Endodermal cell (in vitro differentiated cells): ENCODE data around the gene CFAP70. TPM values are rescaled to one million over a fixed set of nuclear protein-coding genes. Genes with fewer than 3 reads are reported as not detected.

Experiments
- DNase-seq: peaks from one replicate; pipeline ENCODE4 v3.0.0-alpha.2; 2017
- H3K27ac ChIP-seq: 2 replicates; pipeline ENCODE4 v1.5.1; 2013; ENCODE audit warnings: mild to moderate bottlenecking, low read depth, low read length, moderate library complexity
- H3K27me3 ChIP-seq: 2 replicates; pipeline ENCODE4 v1.6.1; 2013; ENCODE audit warnings: mild to moderate bottlenecking, low read length, moderate library complexity; ENCODE audit not compliant: insufficient read depth, control insufficient read depth, poor library complexity, severe bottlenecking
- H3K36me3 ChIP-seq: 2 replicates; pipeline ENCODE4 v1.7.0; 2013; ENCODE audit warnings: mild to moderate bottlenecking, low read length, moderate library complexity; ENCODE audit not compliant: control insufficient read depth, insufficient read depth
- H3K4me1 ChIP-seq: one replicate; pipeline ENCODE4 v1.7.0; 2013; ENCODE audit warnings: low read length; ENCODE audit not compliant: control insufficient read depth, insufficient read depth
- H3K4me3 ChIP-seq: 2 replicates; pipeline ENCODE4 v1.5.1; 2013; ENCODE audit warnings: mild to moderate bottlenecking, low read length, moderate library complexity
- H3K9ac ChIP-seq: 2 replicates; pipeline ENCODE4 v1.6.1; 2013; ENCODE audit warnings: mild to moderate bottlenecking, low read length, moderate library complexity; ENCODE audit not compliant: poor library complexity, severe bottlenecking; ENCODE audit errors: extremely low read depth
- H3K9me3 ChIP-seq: 2 replicates; pipeline ENCODE4 v1.6.1; 2013; ENCODE audit warnings: mild to moderate bottlenecking, low read length, moderate library complexity; ENCODE audit not compliant: control insufficient read depth
- H3K27ac Mint-ChIP-seq: 2 replicates; pipeline ENCODE4 v1.8.0; 2020; ENCODE audit warnings: mixed read lengths
- H3K27me3 Mint-ChIP-seq: 2 replicates; pipeline ENCODE4 v1.8.0; 2021; ENCODE audit warnings: mild to moderate bottlenecking, mixed read lengths; ENCODE audit not compliant: insufficient read depth
- H3K36me3 Mint-ChIP-seq: 2 replicates; pipeline ENCODE4 v1.8.0; 2020; ENCODE audit warnings: low read depth, mixed read lengths
- H3K4me1 Mint-ChIP-seq: 2 replicates; pipeline ENCODE4 v1.8.0; 2020; ENCODE audit warnings: mixed read lengths
- H3K4me3 Mint-ChIP-seq: 2 replicates; pipeline ENCODE4 v1.8.0; 2020; ENCODE audit warnings: mild to moderate bottlenecking, moderate library complexity, mixed read lengths
- H3K9me3 Mint-ChIP-seq: 2 replicates; pipeline ENCODE4 v1.8.0; 2020; ENCODE audit warnings: mild to moderate bottlenecking, mixed read lengths
- WGBS, 2 experiments: methylation state at CpG; one replicate each; pipeline versions ENCODE4 v1.1.5 to v1.1.7; 2013; ENCODE audit warnings: missing lambda C conversion rate in 2 of 2, mixed read lengths in 1 of 2; ENCODE audit not compliant: insufficient coverage in 1 of 2, insufficient read length in 1 of 2; 5-methylcytosine and 5-hydroxymethylcytosine counted together
- total RNA-seq, 2 donors: library from RNA; stranded (reverse); fragmentation: NEBNext Ultra II Directional in 1 of 2; extraction: Animal tissue kit (Norgen Biotek cat#: 25700) in 1 of 2; gene quantifications; 2 replicates in 1 of 2; 3 replicates in 1 of 2; pipeline ENCODE4 v1.2.1, GENCODE V29; 2021
- TF ChIP-seq, protein P1 (sequence below): fragments of 200-600 bp; sonication (generic); conservative IDR thresholded peaks from 2 replicates; pipeline ENCODE4 v1.5.0; 2021; ENCODE audit warnings: antibody characterized with exemption, mild to moderate bottlenecking

Gene CFAP70
- total RNA-seq, 2 donors from 2014 or later = 0.58 to 0.77 TPM

- peak overlapping the region; percentile 97 for H3K27ac Mint-ChIP-seq
Measured at GRCh38 chr10:73247509-73248258, 111.0 kb downstream of the CFAP70 start.

DNA sequence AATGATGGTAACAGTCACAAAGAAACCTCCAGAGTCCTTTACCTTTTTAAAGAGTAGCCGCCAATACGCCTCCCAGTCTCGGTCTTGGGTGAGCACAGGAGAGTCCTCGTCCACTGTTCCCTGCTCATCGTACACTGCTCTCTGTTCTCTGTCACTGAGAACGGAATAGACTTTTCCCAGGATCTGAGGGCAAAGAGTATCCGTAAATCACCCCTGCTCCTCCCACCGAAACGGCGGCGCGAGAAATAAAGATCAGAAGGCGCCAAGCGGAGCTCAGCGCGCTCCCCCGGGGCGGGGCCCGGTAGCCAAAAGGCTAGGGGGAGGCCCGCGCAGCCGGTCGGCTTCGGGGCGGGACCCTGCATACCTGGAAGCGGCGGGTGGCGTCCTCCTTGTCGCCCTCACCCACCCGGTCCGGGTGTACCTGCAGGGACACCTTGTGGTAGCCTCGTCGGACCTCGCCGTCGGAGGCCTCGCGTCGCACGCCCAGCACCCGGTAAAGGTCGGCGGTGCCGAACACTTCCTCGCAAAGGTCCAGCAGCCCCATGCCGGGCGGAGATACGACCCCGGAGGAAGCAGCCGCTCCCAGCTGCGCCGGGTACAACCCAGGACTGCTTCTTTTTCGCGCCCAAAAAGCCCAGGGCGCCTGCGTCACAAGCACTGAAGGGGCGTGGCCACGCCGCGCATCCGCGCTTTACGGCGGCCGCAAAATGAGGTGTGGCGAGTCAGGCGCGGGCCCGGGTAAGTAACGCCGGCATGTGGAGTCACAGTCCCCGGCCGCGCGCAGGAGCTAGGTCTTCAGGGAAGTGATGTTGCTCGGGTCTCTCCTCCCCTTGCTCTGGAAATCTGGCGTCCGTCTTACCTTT is 111.8 kb downstream of the CFAP70 start, which contains the start of gene DNAJC9:
TSS of gene DNAJC9 (minus strand) at position 610 of the 863 bp plus-strand sequence. CDS start at position 544, 66 bp downstream.
- Histone ChIP-seq H3K27me3 (no peaks in the 10 kb centered on the region), H3K4me1 (peaks cover 8% of the 10 kb centered on the region), H3K27ac (peak within 1 kb of the TSS; percentile 96), H3K4me3 (peak within 1 kb of the TSS; percentile 96), H3K36me3 (peaks cover 58% of the 10 kb centered on the region), H3K9me3 (no peaks in the 10 kb centered on the region), H3K9ac (peak within 1 kb of the TSS; percentile 85)
- H3K4me3 Mint-ChIP-seq = peak within 1 kb of the TSS; percentile 93
- peak; percentile 100 for DNase-seq
- peaks cover 53% of the 10 kb centered on the region for H3K36me3 Mint-ChIP-seq
- H3K27me3 Mint-ChIP-seq = no peaks in the 10 kb centered on the region
- peak within 1 kb of the TSS; percentile 97 for H3K27ac Mint-ChIP-seq
- peaks cover 29% of the 10 kb centered on the region for H3K4me1 Mint-ChIP-seq
- no peaks in the 10 kb centered on the region for H3K9me3 Mint-ChIP-seq
- TF ChIP-seq, protein P1, sequence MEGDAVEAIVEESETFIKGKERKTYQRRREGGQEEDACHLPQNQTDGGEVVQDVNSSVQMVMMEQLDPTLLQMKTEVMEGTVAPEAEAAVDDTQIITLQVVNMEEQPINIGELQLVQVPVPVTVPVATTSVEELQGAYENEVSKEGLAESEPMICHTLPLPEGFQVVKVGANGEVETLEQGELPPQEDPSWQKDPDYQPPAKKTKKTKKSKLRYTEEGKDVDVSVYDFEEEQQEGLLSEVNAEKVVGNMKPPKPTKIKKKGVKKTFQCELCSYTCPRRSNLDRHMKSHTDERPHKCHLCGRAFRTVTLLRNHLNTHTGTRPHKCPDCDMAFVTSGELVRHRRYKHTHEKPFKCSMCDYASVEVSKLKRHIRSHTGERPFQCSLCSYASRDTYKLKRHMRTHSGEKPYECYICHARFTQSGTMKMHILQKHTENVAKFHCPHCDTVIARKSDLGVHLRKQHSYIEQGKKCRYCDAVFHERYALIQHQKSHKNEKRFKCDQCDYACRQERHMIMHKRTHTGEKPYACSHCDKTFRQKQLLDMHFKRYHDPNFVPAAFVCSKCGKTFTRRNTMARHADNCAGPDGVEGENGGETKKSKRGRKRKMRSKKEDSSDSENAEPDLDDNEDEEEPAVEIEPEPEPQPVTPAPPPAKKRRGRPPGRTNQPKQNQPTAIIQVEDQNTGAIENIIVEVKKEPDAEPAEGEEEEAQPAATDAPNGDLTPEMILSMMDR = peak; percentile 22
- 0% methylated on average over 17 to 78 of the region's 78 CpGs for WGBS, 2 experiments

More at GRCh38 chr10:73247509-73248258, 111.0 kb downstream of the CFAP70 start:
- Histone ChIP-seq H3K27me3 (no peaks in the 10 kb centered on the region), H3K4me3 (peak overlapping the region; percentile 96), H3K27ac (no peak overlapping the region), H3K9ac (peak overlapping the region; percentile 51), H3K36me3 (peaks cover 51% of the 10 kb centered on the region), H3K4me1 (peaks cover 8% of the 10 kb centered on the region), H3K9me3 (no peaks in the 10 kb centered on the region)
- H3K4me3 Mint-ChIP-seq = peak overlapping the region; percentile 93
- DNase-seq = no peak
- peaks cover 29% of the 10 kb centered on the region for H3K4me1 Mint-ChIP-seq
- TF ChIP-seq, protein P1 = no peak
- peaks cover 47% of the 10 kb centered on the region for H3K36me3 Mint-ChIP-seq
- WGBS, 2 experiments = 57 to 71% methylated on average over 2 to 4 of the region's 4 CpGs
- no peaks in the 10 kb centered on the region for H3K9me3 Mint-ChIP-seq
- no peaks in the 10 kb centered on the region for H3K27me3 Mint-ChIP-seq

DNA sequence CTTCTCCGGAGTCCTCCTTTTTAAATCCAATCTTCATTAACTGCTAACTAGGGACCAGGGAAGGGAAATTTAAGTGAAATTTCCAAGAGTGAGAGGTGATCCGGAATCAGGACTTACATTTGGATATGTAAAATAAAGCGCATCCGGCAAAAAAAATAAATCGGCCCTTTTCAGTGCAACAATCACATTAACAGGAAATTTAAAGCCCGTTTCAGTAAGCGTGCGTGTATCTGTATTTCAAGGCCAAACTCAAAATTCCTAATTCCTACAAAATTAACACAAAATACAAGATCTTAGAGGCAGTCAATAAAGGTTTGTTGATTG is 112.4 kb downstream of the CFAP70 start:
- Histone ChIP-seq H3K9ac (peak overlapping the region; percentile 85), H3K27me3 (no peaks in the 10 kb centered on the region), H3K4me3 (peak overlapping the region; percentile 96), H3K36me3 (peaks cover 62% of the 10 kb centered on the region), H3K4me1 (peaks cover 5% of the 10 kb centered on the region), H3K27ac (peak overlapping the region; percentile 96), H3K9me3 (no peaks in the 10 kb centered on the region)
- H3K36me3 Mint-ChIP-seq = peaks cover 54% of the 10 kb centered on the region
- TF ChIP-seq, protein P1 = no peak
- peak overlapping the region; percentile 93 for H3K4me3 Mint-ChIP-seq
- DNase-seq = no peak
- no peaks in the 10 kb centered on the region for H3K27me3 Mint-ChIP-seq
- no peaks in the 10 kb centered on the region for H3K9me3 Mint-ChIP-seq
- WGBS, 2 experiments = 0% methylated on average over 3 to 8 of the region's 8 CpGs
- H3K4me1 Mint-ChIP-seq = peaks cover 29% of the 10 kb centered on the region
- H3K27ac Mint-ChIP-seq = peak overlapping the region; percentile 97
